ENCODE results near the gene ERBIN. TPM values are rescaled to one million over a fixed set of nuclear protein-coding genes. Genes with fewer than 3 reads are reported as not detected.

Gene ERBIN
- total RNA-seq, 4 donors from 2014 or later, result 54.9 to 134 (median 109) TPM

- no peaks in the 10 kb centered on the region for H3K9me3 ChIP-seq
- H3K27ac ChIP-seq, result no peak overlapping the region
- no peaks in the 10 kb centered on the region for H3K27me3 ChIP-seq
- DNase-seq, result no peak
- H3K4me1 ChIP-seq, result no peaks in the 10 kb centered on the region
- intact Hi-C loops (cut with DNase I; ENCODE audit: low total_unique reads), result no loop called here
- H3K36me3 ChIP-seq, result peaks cover 0 to 10% (median 0%) of the 10 kb centered on the region in 4 donors
- in situ Hi-C loops (cut with MboI; ENCODE audit: low pct_ligation_motif_present in 1 of 4, low pct_unique_long_range_greater_than_20kb in 1 of 4, low sequenced_read_pairs in 3 of 4), result no loop called here
- TF ChIP-seq EP300 (IDR thresholded peaks at IDR 0.05; ENCODE audit: low read depth) (no peak), POLR2AphosphoS5 (IDR thresholded peaks at IDR 0.05) (no peak), POLR2A (IDR thresholded peaks at IDR 0.05) (no peak)
- TF ChIP-seq, protein P1, sequence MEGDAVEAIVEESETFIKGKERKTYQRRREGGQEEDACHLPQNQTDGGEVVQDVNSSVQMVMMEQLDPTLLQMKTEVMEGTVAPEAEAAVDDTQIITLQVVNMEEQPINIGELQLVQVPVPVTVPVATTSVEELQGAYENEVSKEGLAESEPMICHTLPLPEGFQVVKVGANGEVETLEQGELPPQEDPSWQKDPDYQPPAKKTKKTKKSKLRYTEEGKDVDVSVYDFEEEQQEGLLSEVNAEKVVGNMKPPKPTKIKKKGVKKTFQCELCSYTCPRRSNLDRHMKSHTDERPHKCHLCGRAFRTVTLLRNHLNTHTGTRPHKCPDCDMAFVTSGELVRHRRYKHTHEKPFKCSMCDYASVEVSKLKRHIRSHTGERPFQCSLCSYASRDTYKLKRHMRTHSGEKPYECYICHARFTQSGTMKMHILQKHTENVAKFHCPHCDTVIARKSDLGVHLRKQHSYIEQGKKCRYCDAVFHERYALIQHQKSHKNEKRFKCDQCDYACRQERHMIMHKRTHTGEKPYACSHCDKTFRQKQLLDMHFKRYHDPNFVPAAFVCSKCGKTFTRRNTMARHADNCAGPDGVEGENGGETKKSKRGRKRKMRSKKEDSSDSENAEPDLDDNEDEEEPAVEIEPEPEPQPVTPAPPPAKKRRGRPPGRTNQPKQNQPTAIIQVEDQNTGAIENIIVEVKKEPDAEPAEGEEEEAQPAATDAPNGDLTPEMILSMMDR (IDR thresholded peaks at IDR 0.05), result no peak
- 91 to 93% methylated on average over 7 of the region's 7 CpGs for WGBS, 2 donors (ENCODE audit: low coverage in 1 of 2)
- H3K4me3 ChIP-seq, result no peak overlapping the region
These were observed 66.3 kb downstream of the ERBIN start for GRCh38 chr5:65992630-65993029.

DNA sequence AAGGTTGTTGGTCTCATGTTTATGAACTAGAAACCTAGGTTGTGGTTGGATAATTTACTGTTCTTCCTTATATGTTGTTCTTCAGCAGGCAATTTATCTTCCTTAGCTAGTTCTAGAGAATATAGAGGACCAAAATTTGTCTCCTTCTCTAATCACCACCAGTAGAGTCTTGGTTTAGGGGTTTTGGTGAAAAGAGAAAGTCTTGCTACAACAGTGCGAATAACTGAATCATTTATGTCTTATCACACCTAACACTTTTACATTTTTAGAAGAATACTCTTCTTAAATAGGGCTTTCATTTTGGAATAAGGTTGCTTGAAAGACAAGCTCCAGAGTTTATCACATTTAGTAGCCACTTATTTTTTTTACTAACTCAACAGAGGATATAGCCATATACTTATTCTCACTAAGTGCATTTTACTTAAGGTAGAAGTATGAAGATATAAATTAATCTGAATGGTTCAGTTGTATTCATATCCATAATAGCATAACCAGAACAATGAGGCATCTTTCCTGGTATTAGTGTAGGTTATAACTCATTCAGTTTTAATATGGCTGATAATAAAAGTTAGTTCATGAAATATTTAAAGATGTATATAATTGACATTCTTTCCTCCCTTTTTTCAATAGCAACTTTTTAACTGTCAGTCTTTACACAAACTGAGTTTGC, 67.9 kb downstream of the ERBIN start:
- DNase-seq, result no peak
- Histone ChIP-seq H3K4me1 (no peaks in the 10 kb centered on the region), H3K27ac (no peak overlapping the region), H3K9me3 (no peaks in the 10 kb centered on the region), H3K27me3 (no peaks in the 10 kb centered on the region), H3K4me3 (no peak overlapping the region), H3K36me3 (peaks cover 0 to 10% (median 0%) of the 10 kb centered on the region in 4 donors)
- WGBS, 2 donors (ENCODE audit: low coverage in 1 of 2), result 91 to 92% methylated on average over 1 of the region's 1 CpG
- intact Hi-C loops (cut with DNase I; ENCODE audit: low total_unique reads) (no loop called here), in situ Hi-C loops (cut with MboI; ENCODE audit: low pct_ligation_motif_present in 1 of 4, low pct_unique_long_range_greater_than_20kb in 1 of 4, low sequenced_read_pairs in 3 of 4) (no loop called here)
- TF ChIP-seq, protein P1 (IDR thresholded peaks at IDR 0.05), result no peak
- no peak for TF ChIP-seq POLR2AphosphoS5 (IDR thresholded peaks at IDR 0.05)
- no peak for TF ChIP-seq POLR2A (IDR thresholded peaks at IDR 0.05)
- no peak for TF ChIP-seq EP300 (IDR thresholded peaks at IDR 0.05; ENCODE audit: low read depth)

GRCh38 chr5:65999061-65999723, 72.8 kb downstream of the ERBIN start:
- H3K9me3 ChIP-seq, result no peaks in the 10 kb centered on the region
- no peaks in the 10 kb centered on the region for H3K4me1 ChIP-seq
- H3K27me3 ChIP-seq, result no peaks in the 10 kb centered on the region
- no peak for TF ChIP-seq POLR2AphosphoS5 (IDR thresholded peaks at IDR 0.05)
- no peak for TF ChIP-seq POLR2A (IDR thresholded peaks at IDR 0.05)
- TF ChIP-seq EP300 (IDR thresholded peaks at IDR 0.05; ENCODE audit: low read depth), result no peak
- in situ Hi-C loops (cut with MboI; ENCODE audit: low pct_ligation_motif_present in 1 of 4, low pct_unique_long_range_greater_than_20kb in 1 of 4, low sequenced_read_pairs in 3 of 4), result no loop called here
- DNase-seq, result no peak
- 95 to 96% methylated on average over 9 of the region's 9 CpGs for WGBS, 2 donors (ENCODE audit: low coverage in 1 of 2)
- H3K27ac ChIP-seq, result no peak overlapping the region
- H3K36me3 ChIP-seq, result peaks cover 0 to 6% (median 2%) of the 10 kb centered on the region in 4 donors
- no peak overlapping the region for H3K4me3 ChIP-seq
- intact Hi-C loops (cut with DNase I; ENCODE audit: low total_unique reads), result no loop called here

DNA sequence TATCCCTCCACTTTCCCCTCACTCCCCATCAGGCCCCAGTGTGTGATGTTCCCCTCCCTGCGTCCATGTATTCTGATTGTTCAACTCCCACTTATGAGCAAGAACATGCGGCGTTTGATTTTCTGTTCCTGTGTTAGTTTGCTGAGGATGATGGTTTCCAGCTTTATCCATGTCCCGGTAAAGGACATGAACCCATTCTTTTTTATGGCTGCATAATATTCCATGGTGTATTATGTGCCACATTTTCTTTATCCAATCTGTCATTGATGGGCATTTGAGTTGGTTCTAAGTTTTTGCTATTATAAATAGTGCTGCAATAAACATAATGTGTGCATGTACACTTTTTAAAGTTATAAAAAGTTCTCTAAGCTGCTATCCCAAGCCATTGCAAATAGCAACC, 75.6 kb downstream of the ERBIN start:
- in situ Hi-C loops (cut with MboI; ENCODE audit: low pct_ligation_motif_present in 1 of 4, low pct_unique_long_range_greater_than_20kb in 1 of 4, low sequenced_read_pairs in 3 of 4), result no loop called here
- H3K27ac ChIP-seq, result no peak overlapping the region
- WGBS, 2 donors (ENCODE audit: low coverage in 1 of 2), result 95 to 98% methylated on average over 4 of the region's 4 CpGs
- no peak overlapping the region for H3K4me3 ChIP-seq
- intact Hi-C loops (cut with DNase I; ENCODE audit: low total_unique reads), result no loop called here
- TF ChIP-seq POLR2AphosphoS5 (IDR thresholded peaks at IDR 0.05), result no peak
- TF ChIP-seq, protein P1 (IDR thresholded peaks at IDR 0.05), result no peak
- TF ChIP-seq POLR2A (IDR thresholded peaks at IDR 0.05), result no peak
- TF ChIP-seq EP300 (IDR thresholded peaks at IDR 0.05; ENCODE audit: low read depth), result no peak
- H3K36me3 ChIP-seq, result peaks cover 0 to 6% (median 2%) of the 10 kb centered on the region in 4 donors
- no peaks in the 10 kb centered on the region for H3K4me1 ChIP-seq
- H3K9me3 ChIP-seq, result no peaks in the 10 kb centered on the region
- DNase-seq, result no peak
- no peaks in the 10 kb centered on the region for H3K27me3 ChIP-seq
